ENCODE results near the gene MAPK9.

- TF ChIP-seq CTCF (conservative IDR thresholded peaks at IDR 0.05) (no peak; the same call in 1 of the 2 replicates), ZFX (IDR thresholded peaks at IDR 0.05) (no peak)
Observed at GRCh38 chr5:180213256-180213600, 78.7 kb downstream of the MAPK9 start.
